Endothelial cell of umbilical vein (primary cell): ENCODE data around the gene SIRPA. TPM values are rescaled to one million over a fixed set of nuclear protein-coding genes. Genes with fewer than 3 reads are reported as not detected.

ENCODE experiments used
- BruUV-seq: library from RNA; stranded (reverse); fragments of 400-500 nt; replicated peaks from 2 replicates; lab custom pipeline; 2021; lab: Mats Ljungman, UMichigan
- CTCF ChIA-PET: fragments of 300-600, 350-600 bp; sonication (Branson Sonifier 250); formaldehyde crosslinking; loops from one replicate; lab custom pipeline; 2021; ENCODE audit warnings: antibody characterized with exemption, inconsistent platforms; lab: Charles Lee
- POLR2A ChIA-PET: fragments of 300-600, 350-600 bp; sonication (Branson Sonifier 250); formaldehyde crosslinking; loops from one replicate; lab custom pipeline; 2021; ENCODE audit warnings: antibody characterized with exemption, inconsistent platforms; lab: Charles Lee
- DNase-seq: peaks from one replicate; pipeline ENCODE4 v3.0.0-alpha.2; 2011; ENCODE audit warnings: low read depth, low spot score
- FAIRE-seq: peaks from 2 replicates; lab custom pipeline; 2011; peaks lifted over from hg19 to GRCh38; lab: Jason Lieb, UNC
- H2AFZ ChIP-seq: 2 replicates; pipeline ENCODE4 v1.6.0; 2012; ENCODE audit warnings: low read depth, low read length, control low read depth, inconsistent platforms
- H3K27ac ChIP-seq: 2 replicates; pipeline ENCODE4 v1.5.1; 2011; ENCODE audit warnings: low read depth, mild to moderate bottlenecking, control low read depth, low read length, moderate library complexity; ENCODE audit not compliant: insufficient read depth
- H3K27me3 ChIP-seq, 2 experiments: 2 replicates each; pipeline versions ENCODE4 v1.6.0 to v1.6.1; 2011; ENCODE audit warnings: low read length in 2 of 2, mixed read lengths in 1 of 2; ENCODE audit not compliant: control insufficient read depth in 2 of 2, insufficient read depth in 2 of 2
- H3K36me3 ChIP-seq, 2 experiments: 2 replicates in 1 of 2; 3 replicates in 1 of 2; pipeline ENCODE4 v1.5.1; 2011; ENCODE audit warnings: low read length in 2 of 2, mild to moderate bottlenecking in 1 of 2, moderate library complexity in 1 of 2; ENCODE audit not compliant: control insufficient read depth in 2 of 2, insufficient read depth in 2 of 2; ENCODE audit errors: extremely low read depth in 1 of 2
- H3K4me1 ChIP-seq: 3 replicates; pipeline ENCODE4 v1.5.1; 2011; ENCODE audit warnings: mild to moderate bottlenecking, low read length; ENCODE audit not compliant: control insufficient read depth, insufficient read depth; ENCODE audit errors: extremely low read depth
- H3K4me2 ChIP-seq: 2 replicates; pipeline ENCODE4 v1.6.1; 2011; ENCODE audit warnings: low read length, control low read depth, mixed read lengths; ENCODE audit not compliant: insufficient read depth
- H3K4me3 ChIP-seq, 3 experiments: fragments of 200-600 bp in 1 of 3; sonication (generic), shearing (Covaris generic) in 1 of 3; replicated peaks in 1 of 3; 2 replicates each; pipeline ENCODE4 v1.5.1; 2011 to 2016; ENCODE audit warnings: control low read depth in 3 of 3, low read length in 3 of 3, mild to moderate bottlenecking in 2 of 3, inconsistent platforms in 1 of 3, low read depth in 1 of 3, moderate library complexity in 1 of 3; ENCODE audit not compliant: insufficient read depth in 1 of 3
- H3K79me2 ChIP-seq: 2 replicates; pipeline ENCODE4 v1.6.0; 2012; ENCODE audit warnings: low read length, inconsistent platforms; ENCODE audit not compliant: control insufficient read depth, insufficient read depth
- H3K9ac ChIP-seq: replicated peaks from 2 replicates; pipeline ENCODE3; 2011; ENCODE audit warnings: low read length, control low read depth; ENCODE audit not compliant: insufficient read depth; ENCODE audit errors: extremely low read depth
- H3K9me1 ChIP-seq: replicated peaks from 3 replicates; pipeline ENCODE4 v1.6.0; 2011; ENCODE audit warnings: mild to moderate bottlenecking, low read length; ENCODE audit not compliant: control insufficient read depth, insufficient read depth; ENCODE audit errors: extremely low read depth
- H3K9me3 ChIP-seq: replicated peaks from 2 replicates; pipeline ENCODE4 v1.5.1; 2012; ENCODE audit warnings: low read length, inconsistent platforms; ENCODE audit not compliant: control insufficient read depth, insufficient read depth
- H4K20me1 ChIP-seq: replicated peaks from 2 replicates; pipeline ENCODE3; 2011; ENCODE audit warnings: mild to moderate bottlenecking, low read length; ENCODE audit not compliant: control insufficient read depth, insufficient read depth; ENCODE audit errors: extremely low read depth
- CTCF ChIP-seq, 2 donors: IDR thresholded peaks; 1 replicate in 1 of 2; 2 replicates in 1 of 2; pipeline ENCODE4 v1.5.1; 2011; ENCODE audit warnings: low read length in 2 of 2, mild to moderate bottlenecking in 2 of 2, moderate library complexity in 2 of 2, control low read depth in 1 of 2, inconsistent platforms in 1 of 2, low read depth in 1 of 2; ENCODE audit not compliant: insufficient read depth in 1 of 2; ENCODE audit errors: extremely low read depth in 1 of 2
- EZH2 ChIP-seq: IDR thresholded peaks from 2 replicates; pipeline ENCODE4 v1.6.1; 2012; ENCODE audit warnings: borderline replicate concordance, low read depth, mild to moderate bottlenecking, moderate library complexity, low read length, inconsistent platforms; ENCODE audit not compliant: severe bottlenecking
- FOS ChIP-seq: IDR thresholded peaks from 2 replicates; pipeline ENCODE4 v1.6.1; 2011; ENCODE audit warnings: mild to moderate bottlenecking, low read length, moderate library complexity, borderline replicate concordance; ENCODE audit not compliant: insufficient read depth
- GATA2 ChIP-seq: IDR thresholded peaks from 2 replicates; pipeline ENCODE4 v1.7.0; 2011; ENCODE audit warnings: low read depth, mild to moderate bottlenecking, moderate library complexity, mixed read lengths, low read length; ENCODE audit not compliant: insufficient read length, insufficient read depth
- JUN ChIP-seq: IDR thresholded peaks from 2 replicates; pipeline ENCODE4 v1.6.1; 2011; ENCODE audit warnings: borderline replicate concordance, low read depth; ENCODE audit not compliant: insufficient read length, insufficient read depth
- MAX ChIP-seq: IDR thresholded peaks from 2 replicates; pipeline ENCODE4 v1.6.1; 2011; ENCODE audit not compliant: insufficient read depth, insufficient read length
- MYC ChIP-seq: IDR thresholded peaks from one replicate; pipeline ENCODE4 v1.6.1; 2011; ENCODE audit warnings: mild to moderate bottlenecking, low read depth, low read length
- POLR2A ChIP-seq: IDR thresholded peaks from 2 replicates; pipeline ENCODE4 v1.6.1; 2012; ENCODE audit warnings: low read depth, mild to moderate bottlenecking, control low read depth, low read length
- POLR2AphosphoS5 ChIP-seq: IDR thresholded peaks from 2 replicates; pipeline ENCODE4 v1.6.1; 2012; ENCODE audit warnings: low read depth, mild to moderate bottlenecking, control low read depth, low read length, moderate library complexity; ENCODE audit not compliant: insufficient read depth
- dilution Hi-C: fragments of 300-500 bp; cut with MboI; formaldehyde crosslinking; loops from one replicate; pipeline ENCODE4 v1.15.0; 2019; ENCODE audit warnings: low sequenced_read_pairs; ENCODE audit not compliant: extremely low pct_ligation_motif_present
- intact Hi-C: fragments of 100-400 bp; cut with micrococcal nuclease; formaldehyde crosslinking; loops from one replicate; pipeline ENCODE4 v1.10.0; 2022
- polyA plus RNA-seq, 4 experiments: library from polyadenylated mRNA; depleted of rRNA in 3 of 4; stranded (reverse) in 3 of 4; unstranded in 1 of 4; fragments of >200 nt; gene quantifications; 2 replicates each; pipeline versions ENCODE4 v1.2.1 to v1.2.3, GENCODE V29; 2011 to 2012; ENCODE audit warnings: missing spikeins in 1 of 4
- total RNA-seq: library from RNA; stranded (reverse); gene quantifications from 2 replicates; pipeline ENCODE4 v1.2.3, GENCODE V29; 2021

Gene SIRPA
- total and polyA plus RNA-seq, 2 donors (not counting 3 experiments of a cell fraction or from before 2014, with no cell fraction given) = 29.9 to 59.2 TPM

GRCh38 chr20:1927217-1927616 is 32.0 kb downstream of the SIRPA start:
- DNase-seq (no peak), FAIRE-seq (no peak)
- CTCF ChIA-PET = no interaction called here
- no peak overlapping the region for H3K4me2 ChIP-seq
- TF ChIP-seq MAX (no peak), JUN (no peak), POLR2AphosphoS5 (no peak), FOS (no peak), CTCF (IDR thresholded peaks at IDR 0.05; ENCODE audit: extremely low read depth in 1 of 2, insufficient read depth in 1 of 2, low read depth in 1 of 2, low read length in 2 of 2) (no peak), MYC (no peak), EZH2 (no peak), POLR2A (no peak), GATA2 (no peak)
- H3K36me3 ChIP-seq = peaks cover 0 to 4% of the 10 kb centered on the region in 2 experiments
- no peak overlapping the region for H3K4me3 ChIP-seq
- BruUV-seq = no TSS peak
- H3K9ac ChIP-seq = no peak overlapping the region
- H3K79me2 ChIP-seq = no peaks in the 10 kb centered on the region
- H2AFZ ChIP-seq = no peak overlapping the region
- no peak overlapping the region for H3K27ac ChIP-seq
- H3K4me1 ChIP-seq = no peaks in the 10 kb centered on the region
- H4K20me1 ChIP-seq = no peaks in the 10 kb centered on the region
- intact Hi-C loops (no loop called here), dilution Hi-C loops (no loop called here)
- POLR2A ChIA-PET = no interaction called here
- H3K9me1 ChIP-seq = no peaks in the 10 kb centered on the region
- no peaks in the 10 kb centered on the region for H3K9me3 ChIP-seq
- H3K27me3 ChIP-seq = no peaks in the 10 kb centered on the region
